GM12878 (cell line): Measurements from ENCODE around the gene PANK1. TPM values are rescaled to one million over a fixed set of nuclear protein-coding genes. Genes with fewer than 3 reads are reported as not detected.

Experiments
- ATAC-seq: fragments of 200-7000 bp; cut with Tn5 transposase; 3 replicates; pipeline ENCODE4 v1.9.1; 2020; ENCODE audit warnings: mild to moderate bottlenecking, moderate library complexity
- BruUV-seq: library from RNA; stranded (reverse); fragments of 400-500 nt; replicated peaks from 2 replicates; lab custom pipeline; 2021; lab: Mats Ljungman, UMichigan
- CTCF ChIA-PET: fragments of 300-600 bp; sonication (Branson Sonifier 250); formaldehyde crosslinking; extraction: SDS; loops from one replicate; lab custom pipeline; 2021; ENCODE audit warnings: inconsistent platforms; lab: Yijun Ruan, JAX
- POLR2A ChIA-PET: fragments of 350-600 bp; formaldehyde crosslinking; extraction: SDS; loops from one replicate; lab custom pipeline; 2021; ENCODE audit warnings: inconsistent platforms; lab: Charles Lee
- RAD21 ChIA-PET: fragments of 300-600 bp; sonication (Branson Sonifier 250); formaldehyde crosslinking; loops from one replicate; lab custom pipeline; 2023; ENCODE audit warnings: antibody characterized with exemption; ENCODE audit not compliant: unreplicated experiment; lab: Charles Lee
- SMC1A ChIA-PET: fragments of 300-600 bp; sonication (Branson Sonifier 250); formaldehyde crosslinking; loops from one replicate; lab custom pipeline; 2023; ENCODE audit not compliant: unreplicated experiment, uncharacterized antibody; lab: Charles Lee
- DNase-seq: peaks from one replicate; pipeline ENCODE4 v3.0.0-alpha.2; 2011; ENCODE audit warnings: low read depth, low spot score
- FAIRE-seq: peaks from 3 replicates; lab custom pipeline; 2011; peaks lifted over from hg19 to GRCh38; lab: Jason Lieb, UNC
- H2AFZ ChIP-seq: 2 replicates; pipeline ENCODE4 v1.6.0; 2011; ENCODE audit warnings: low read depth, low read length, control low read depth; ENCODE audit not compliant: control insufficient read depth
- H3K27ac ChIP-seq: 2 replicates; pipeline ENCODE4 v1.5.1; 2011; ENCODE audit warnings: control low read depth; ENCODE audit not compliant: control insufficient read depth, insufficient read depth
- H3K27me3 ChIP-seq, 2 experiments: replicated peaks in 1 of 2; 2 replicates each; pipeline versions ENCODE4 v1.6.0 to v1.6.1; 2011; ENCODE audit warnings: low read length in 1 of 2; ENCODE audit not compliant: control insufficient read depth in 2 of 2, insufficient read depth in 2 of 2
- H3K36me3 ChIP-seq, 2 experiments: 2 replicates each; pipeline ENCODE4 v1.5.1; 2011; ENCODE audit warnings: low read length in 1 of 2; ENCODE audit not compliant: control insufficient read depth in 2 of 2, insufficient read depth in 2 of 2
- H3K4me1 ChIP-seq: 2 replicates; pipeline ENCODE4 v1.6.1; 2011; ENCODE audit warnings: mild to moderate bottlenecking, low read length, moderate library complexity, mixed read lengths; ENCODE audit not compliant: control insufficient read depth, insufficient read depth
- H3K4me2 ChIP-seq: 2 replicates; pipeline ENCODE4 v1.6.0; 2011; ENCODE audit warnings: control low read depth; ENCODE audit not compliant: control insufficient read depth, insufficient read depth
- H3K4me3 ChIP-seq: fragments of 200-600 bp; sonication (generic); 2 replicates; pipeline ENCODE4 v1.5.1; 2016
- H3K79me2 ChIP-seq: 2 replicates; pipeline ENCODE4 v1.6.0; 2011; ENCODE audit warnings: low read length; ENCODE audit not compliant: control insufficient read depth, insufficient read depth
- H3K9ac ChIP-seq: 2 replicates; pipeline ENCODE4 v1.8.0; 2011; ENCODE audit warnings: low read length, control low read depth, mixed read lengths; ENCODE audit not compliant: control insufficient read depth, insufficient read depth
- H3K9me3 ChIP-seq: replicated peaks from 3 replicates; pipeline ENCODE4 v1.5.1; 2011; ENCODE audit warnings: mild to moderate bottlenecking, low read length; ENCODE audit not compliant: control insufficient read depth, insufficient read depth
- H4K20me1 ChIP-seq: 2 replicates; pipeline ENCODE4 v1.6.0; 2011; ENCODE audit not compliant: control insufficient read depth, insufficient read depth
- HDAC6 ChIP-seq: fragments of 200-600 bp; sonication (generic); IDR thresholded peaks from one replicate; pipeline ENCODE4 v1.8.0; 2017; ENCODE audit warnings: antibody characterized with exemption; ENCODE audit not compliant: unreplicated experiment
- HDGF ChIP-seq: fragments of 450-650 bp; IDR thresholded peaks from 2 replicates; pipeline ENCODE4 v1.6.1; 2016; ENCODE audit warnings: antibody characterized with exemption
- RUNX3 ChIP-seq: IDR thresholded peaks from 2 replicates; pipeline ENCODE4 v1.6.1; 2012; ENCODE audit warnings: low read length, inconsistent platforms
- YBX1 ChIP-seq: fragments of 450-650 bp; IDR thresholded peaks from 2 replicates; pipeline ENCODE4 v1.6.1; 2016; ENCODE audit warnings: antibody characterized with exemption
- ZNF384 ChIP-seq: IDR thresholded peaks from 2 replicates; pipeline ENCODE4 v1.6.1; 2012; ENCODE audit warnings: low read depth, mild to moderate bottlenecking, low read length, improper control_type of control experiment, borderline replicate concordance
- WGBS: methylation state at CpG from one replicate; pipeline ENCODE4 v1.1.6; 2016; ENCODE audit warnings: low lambda C conversion rate; ENCODE audit not compliant: insufficient replicate concordance, insufficient coverage; ENCODE audit errors: missing lambda C conversion rate; 5-methylcytosine and 5-hydroxymethylcytosine counted together
- in situ Hi-C: fragments of 300-500 bp; cut with MboI; formaldehyde crosslinking; loops from 9 replicates; pipeline ENCODE4 v1.14.3; 2018; ENCODE audit warnings: mixed read lengths
- intact Hi-C: fragments of 100-400 bp; cut with micrococcal nuclease; formaldehyde crosslinking; loops from one replicate; pipeline ENCODE4 v1.14.2; 2022; ENCODE audit not compliant: unreplicated experiment
- polyA plus RNA-seq, 11 experiments: library from polyadenylated mRNA; depleted of rRNA in 4 of 11; unstranded in 6 of 11; stranded (reverse) in 5 of 11; fragments of >200 nt; fragmentation: Nextera tagmentation in 4 of 11; fragmentation: Illumina TruSeq in 1 of 11; extraction: Ambion mirVana in 4 of 11; extraction: Trizol in 1 of 11; gene quantifications; 1 replicate in 1 of 11; 2 replicates in 10 of 11; pipeline versions ENCODE4 v1.2.1 to v1.2.3, GENCODE V29; 2011 to 2016; ENCODE audit warnings: inconsistent platforms in 2 of 11, missing spikeins in 2 of 11, low read depth in 1 of 11
- total RNA-seq, 4 experiments: library from RNA; depleted of rRNA in 3 of 4; stranded (reverse); fragments of >200 nt in 3 of 4; fragmentation: Illumina TruSeq in 1 of 4; extraction: Trizol in 1 of 4; gene quantifications; 2 replicates each; pipeline versions ENCODE4 v1.2.1 to v1.2.3, GENCODE V29; 2013 to 2021
- TF ChIP-seq, protein P1 (sequence below): fragments of 450-650 bp; IDR thresholded peaks from 2 replicates; pipeline ENCODE4 v1.6.1; 2017; ENCODE audit warnings: low read depth, mild to moderate bottlenecking, moderate library complexity
- TF ChIP-seq, protein P2 (sequence below): fragments of 450-650 bp; IDR thresholded peaks from 2 replicates; pipeline ENCODE4 v1.6.1; 2016; ENCODE audit warnings: mild to moderate bottlenecking, moderate library complexity, borderline replicate concordance
- TF ChIP-seq, protein P3 (sequence below): IDR thresholded peaks from 2 replicates; pipeline ENCODE4 v1.6.1; 2012; ENCODE audit warnings: low read depth, low read length, improper control_type of control experiment
- TF ChIP-seq, protein P4 (sequence below): fragments of 450-650 bp; IDR thresholded peaks from 2 replicates; pipeline ENCODE4 v1.6.1; 2017; ENCODE audit warnings: mild to moderate bottlenecking, moderate library complexity

The PANK1 gene
- total and polyA plus RNA-seq, 10 of the 15 experiments (the other 5 are each of a cell fraction or from before 2014, with no cell fraction given): 1.9 to 10.6 (median 5.8) TPM

DNA sequence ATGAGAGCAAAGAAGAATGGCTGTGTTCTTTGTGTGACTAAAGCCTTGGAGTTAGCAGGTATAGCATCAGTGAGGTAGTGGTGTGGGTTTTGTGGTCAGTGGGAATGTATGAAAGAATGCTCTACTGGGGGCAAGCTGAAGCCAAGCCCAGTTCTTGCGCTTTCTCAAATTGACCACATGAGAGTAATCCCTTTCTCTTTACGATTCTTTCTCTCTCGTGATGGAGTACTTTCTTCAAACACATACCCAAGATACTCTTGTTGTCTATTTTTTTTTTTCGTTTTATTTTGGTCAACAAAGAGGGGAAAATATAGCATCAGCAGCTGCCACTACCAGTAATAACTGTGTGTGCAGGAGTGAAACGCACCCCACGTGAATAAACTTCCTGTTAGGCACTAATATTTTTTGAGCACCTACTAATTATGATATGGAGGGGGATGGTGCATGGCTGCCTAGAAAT is 8.4 kb upstream of the PANK1 start (continued):
- TF ChIP-seq, protein P1, sequence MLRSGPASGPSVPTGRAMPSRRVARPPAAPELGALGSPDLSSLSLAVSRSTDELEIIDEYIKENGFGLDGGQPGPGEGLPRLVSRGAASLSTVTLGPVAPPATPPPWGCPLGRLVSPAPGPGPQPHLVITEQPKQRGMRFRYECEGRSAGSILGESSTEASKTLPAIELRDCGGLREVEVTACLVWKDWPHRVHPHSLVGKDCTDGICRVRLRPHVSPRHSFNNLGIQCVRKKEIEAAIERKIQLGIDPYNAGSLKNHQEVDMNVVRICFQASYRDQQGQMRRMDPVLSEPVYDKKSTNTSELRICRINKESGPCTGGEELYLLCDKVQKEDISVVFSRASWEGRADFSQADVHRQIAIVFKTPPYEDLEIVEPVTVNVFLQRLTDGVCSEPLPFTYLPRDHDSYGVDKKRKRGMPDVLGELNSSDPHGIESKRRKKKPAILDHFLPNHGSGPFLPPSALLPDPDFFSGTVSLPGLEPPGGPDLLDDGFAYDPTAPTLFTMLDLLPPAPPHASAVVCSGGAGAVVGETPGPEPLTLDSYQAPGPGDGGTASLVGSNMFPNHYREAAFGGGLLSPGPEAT: peak; percentile 75; the same call in 1 of the 2 replicates
- TF ChIP-seq, all 136 proteins: peak for 36

DNA sequence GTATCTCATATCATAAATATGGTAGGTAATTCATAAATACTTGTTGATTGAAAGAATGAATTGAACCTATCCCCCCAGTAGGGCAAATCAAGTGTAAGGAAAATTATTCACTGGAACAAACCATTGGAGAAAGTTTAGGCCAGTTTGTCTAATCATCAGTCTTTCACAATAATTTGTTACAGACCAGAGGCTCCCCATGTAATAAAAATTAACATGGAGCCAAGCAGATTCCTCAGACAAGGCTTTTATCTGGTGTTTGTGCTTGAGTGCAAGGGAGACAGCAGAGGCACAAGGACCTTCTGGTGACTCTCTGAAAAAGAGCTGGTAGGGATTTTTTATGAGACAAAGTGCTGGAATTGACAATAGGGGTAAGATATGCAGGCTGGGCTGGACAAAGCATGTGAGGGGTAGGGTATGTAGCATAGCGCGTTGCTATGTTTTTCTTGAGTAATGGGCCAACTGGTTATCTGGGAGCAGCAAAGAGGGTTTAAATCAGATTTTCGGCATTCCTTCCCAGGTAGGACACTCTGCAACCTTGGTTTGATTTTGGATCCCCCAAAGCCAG is 7.8 kb upstream of the PANK1 start:
- in situ Hi-C loops (no loop called here), intact Hi-C loops (loop anchor here (1.0 to 10.0 kb wide), 3 partner anchors 9 to 402 kb away; partner anchors contain the start of gene KIF20B)
- Histone ChIP-seq H3K9ac (no peak overlapping the region; the same call in 1 of the 2 replicates), H4K20me1 (no peaks in the 10 kb centered on the region), H3K79me2 (no peaks in the 10 kb centered on the region), H2AFZ (no peak overlapping the region), H3K4me1 (peaks cover 23% of the 10 kb centered on the region), H3K9me3 (peaks cover 10% of the 10 kb centered on the region; the same call in 2 of the 3 replicates), H3K4me2 (peak overlapping the region; percentile 65), H3K27ac (peak overlapping the region; percentile 30), H3K27me3 (no peaks in the 10 kb centered on the region), H3K36me3 (no peaks in the 10 kb centered on the region), H3K4me3 (no peak overlapping the region)
- no peak for DNase-seq
- WGBS: 96% methylated on average over 3 of the region's 3 CpGs
- ATAC-seq: peak; percentile 7
- ChIA-PET RAD21 (interaction anchor here (0.9 to 2.0 kb wide), 4 partner anchors 9 to 49 kb away, joined by 3 to 15 read pairs (median 4); partner anchors contain the start of gene KIF20B), SMC1A (interaction anchor here (0.7 to 4.1 kb wide), 2 partner anchors 10 to 85 kb away, joined by 3 to 21 read pairs; no protein-coding TSS in a partner anchor), POLR2A (interaction anchor here (3.1 kb wide), 1 partner anchor 9 kb away, joined by 13 read pairs; no protein-coding TSS in a partner anchor), CTCF (interaction anchor here (0.7 to 3.7 kb wide), 3 partner anchors 10 to 24 kb away, joined by 4 to 18 read pairs (median 9); no protein-coding TSS in a partner anchor)
- no peak for FAIRE-seq
- no TSS peak for BruUV-seq
- TF ChIP-seq HDGF (no peak), HDAC6 (no peak), ZNF384 (no peak), RUNX3 (no peak), YBX1 (no peak)
- TF ChIP-seq, protein P2, sequence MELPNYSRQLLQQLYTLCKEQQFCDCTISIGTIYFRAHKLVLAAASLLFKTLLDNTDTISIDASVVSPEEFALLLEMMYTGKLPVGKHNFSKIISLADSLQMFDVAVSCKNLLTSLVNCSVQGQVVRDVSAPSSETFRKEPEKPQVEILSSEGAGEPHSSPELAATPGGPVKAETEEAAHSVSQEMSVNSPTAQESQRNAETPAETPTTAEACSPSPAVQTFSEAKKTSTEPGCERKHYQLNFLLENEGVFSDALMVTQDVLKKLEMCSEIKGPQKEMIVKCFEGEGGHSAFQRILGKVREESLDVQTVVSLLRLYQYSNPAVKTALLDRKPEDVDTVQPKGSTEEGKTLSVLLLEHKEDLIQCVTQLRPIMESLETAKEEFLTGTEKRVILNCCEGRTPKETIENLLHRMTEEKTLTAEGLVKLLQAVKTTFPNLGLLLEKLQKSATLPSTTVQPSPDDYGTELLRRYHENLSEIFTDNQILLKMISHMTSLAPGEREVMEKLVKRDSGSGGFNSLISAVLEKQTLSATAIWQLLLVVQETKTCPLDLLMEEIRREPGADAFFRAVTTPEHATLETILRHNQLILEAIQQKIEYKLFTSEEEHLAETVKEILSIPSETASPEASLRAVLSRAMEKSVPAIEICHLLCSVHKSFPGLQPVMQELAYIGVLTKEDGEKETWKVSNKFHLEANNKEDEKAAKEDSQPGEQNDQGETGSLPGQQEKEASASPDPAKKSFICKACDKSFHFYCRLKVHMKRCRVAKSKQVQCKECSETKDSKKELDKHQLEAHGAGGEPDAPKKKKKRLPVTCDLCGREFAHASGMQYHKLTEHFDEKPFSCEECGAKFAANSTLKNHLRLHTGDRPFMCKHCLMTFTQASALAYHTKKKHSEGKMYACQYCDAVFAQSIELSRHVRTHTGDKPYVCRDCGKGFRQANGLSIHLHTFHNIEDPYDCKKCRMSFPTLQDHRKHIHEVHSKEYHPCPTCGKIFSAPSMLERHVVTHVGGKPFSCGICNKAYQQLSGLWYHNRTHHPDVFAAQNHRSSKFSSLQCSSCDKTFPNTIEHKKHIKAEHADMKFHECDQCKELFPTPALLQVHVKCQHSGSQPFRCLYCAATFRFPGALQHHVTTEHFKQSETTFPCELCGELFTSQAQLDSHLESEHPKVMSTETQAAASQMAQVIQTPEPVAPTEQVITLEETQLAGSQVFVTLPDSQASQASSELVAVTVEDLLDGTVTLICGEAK: no peak
- TF ChIP-seq, protein P3, sequence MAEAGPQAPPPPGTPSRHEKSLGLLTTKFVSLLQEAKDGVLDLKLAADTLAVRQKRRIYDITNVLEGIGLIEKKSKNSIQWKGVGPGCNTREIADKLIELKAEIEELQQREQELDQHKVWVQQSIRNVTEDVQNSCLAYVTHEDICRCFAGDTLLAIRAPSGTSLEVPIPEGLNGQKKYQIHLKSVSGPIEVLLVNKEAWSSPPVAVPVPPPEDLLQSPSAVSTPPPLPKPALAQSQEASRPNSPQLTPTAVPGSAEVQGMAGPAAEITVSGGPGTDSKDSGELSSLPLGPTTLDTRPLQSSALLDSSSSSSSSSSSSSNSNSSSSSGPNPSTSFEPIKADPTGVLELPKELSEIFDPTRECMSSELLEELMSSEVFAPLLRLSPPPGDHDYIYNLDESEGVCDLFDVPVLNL: no peak
- TF ChIP-seq, protein P4, sequence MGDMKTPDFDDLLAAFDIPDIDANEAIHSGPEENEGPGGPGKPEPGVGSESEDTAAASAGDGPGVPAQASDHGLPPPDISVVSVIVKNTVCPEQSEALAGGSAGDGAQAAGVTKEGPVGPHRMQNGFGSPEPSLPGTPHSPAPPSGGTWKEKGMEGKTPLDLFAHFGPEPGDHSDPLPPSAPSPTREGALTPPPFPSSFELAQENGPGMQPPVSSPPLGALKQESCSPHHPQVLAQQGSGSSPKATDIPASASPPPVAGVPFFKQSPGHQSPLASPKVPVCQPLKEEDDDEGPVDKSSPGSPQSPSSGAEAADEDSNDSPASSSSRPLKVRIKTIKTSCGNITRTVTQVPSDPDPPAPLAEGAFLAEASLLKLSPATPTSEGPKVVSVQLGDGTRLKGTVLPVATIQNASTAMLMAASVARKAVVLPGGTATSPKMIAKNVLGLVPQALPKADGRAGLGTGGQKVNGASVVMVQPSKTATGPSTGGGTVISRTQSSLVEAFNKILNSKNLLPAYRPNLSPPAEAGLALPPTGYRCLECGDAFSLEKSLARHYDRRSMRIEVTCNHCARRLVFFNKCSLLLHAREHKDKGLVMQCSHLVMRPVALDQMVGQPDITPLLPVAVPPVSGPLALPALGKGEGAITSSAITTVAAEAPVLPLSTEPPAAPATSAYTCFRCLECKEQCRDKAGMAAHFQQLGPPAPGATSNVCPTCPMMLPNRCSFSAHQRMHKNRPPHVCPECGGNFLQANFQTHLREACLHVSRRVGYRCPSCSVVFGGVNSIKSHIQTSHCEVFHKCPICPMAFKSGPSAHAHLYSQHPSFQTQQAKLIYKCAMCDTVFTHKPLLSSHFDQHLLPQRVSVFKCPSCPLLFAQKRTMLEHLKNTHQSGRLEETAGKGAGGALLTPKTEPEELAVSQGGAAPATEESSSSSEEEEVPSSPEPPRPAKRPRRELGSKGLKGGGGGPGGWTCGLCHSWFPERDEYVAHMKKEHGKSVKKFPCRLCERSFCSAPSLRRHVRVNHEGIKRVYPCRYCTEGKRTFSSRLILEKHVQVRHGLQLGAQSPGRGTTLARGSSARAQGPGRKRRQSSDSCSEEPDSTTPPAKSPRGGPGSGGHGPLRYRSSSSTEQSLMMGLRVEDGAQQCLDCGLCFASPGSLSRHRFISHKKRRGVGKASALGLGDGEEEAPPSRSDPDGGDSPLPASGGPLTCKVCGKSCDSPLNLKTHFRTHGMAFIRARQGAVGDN: no peak
